Measurements from ENCODE around the gene TCF4.
A peak's percentile ranks its signal among the peaks of the same experiment; 100 is the strongest.

The TCF4 gene

GRCh38 chr18:55588111-55588869 is at the start of gene TCF4:
Gene TCF4, minus strand, starts transcription at chr18:55588192. Its CDS starts 1,076 bp downstream, at chr18:55587116.
- TF ChIP-seq EZH2phosphoT487 (IDR thresholded peaks at IDR 0.05; ENCODE audit: borderline replicate concordance) (no peak), CTCF (conservative IDR thresholded peaks at IDR 0.05; ENCODE audit: low read length) (no peak)
- Histone ChIP-seq H3K4me2 (ENCODE audit: low read depth, low read length, poor library complexity, severe bottlenecking) (peak within 1 kb of the TSS; percentile 96), H3K4me1 (ENCODE audit: insufficient read depth, low read length, poor library complexity, severe bottlenecking) (peaks cover 30% of the 10 kb centered on the region), H4K20me1 (ENCODE audit: insufficient read depth, low read length, poor library complexity, severe bottlenecking) (no peaks in the 10 kb centered on the region), H3K36me3 (ENCODE audit: insufficient read depth, low read length) (no peaks in the 10 kb centered on the region), H2AFZ (ENCODE audit: low read length) (peak within 1 kb of the TSS; percentile 88), H3K9me3 (ENCODE audit: insufficient read depth, low read depth, low read length) (no peaks in the 10 kb centered on the region), H3K27me3 (ENCODE audit: insufficient read depth, low read length, poor library complexity, severe bottlenecking) (peaks cover 15% of the 10 kb centered on the region), H3F3A (ENCODE audit: low read depth) (peaks cover 4% of the 10 kb centered on the region; the same call in 1 of the 2 replicates), H3K9ac (ENCODE audit: low read depth, low read length, poor library complexity, severe bottlenecking) (peak within 1 kb of the TSS; percentile 82), H3K79me2 (ENCODE audit: insufficient read depth, low read length) (peaks cover 48% of the 10 kb centered on the region), H3K9me2 (replicated peaks; ENCODE audit: low read depth, low read length) (0 out of 2 replicates have a peak, but pooled peaks cover 5% of the 10 kb centered on the region), H3K4me3 (ENCODE audit: low read length, poor library complexity, severe bottlenecking) (peak within 1 kb of the TSS; percentile 90)

- H3K4me2 ChIP-seq (ENCODE audit: low read depth, low read length, poor library complexity, severe bottlenecking): no peak overlapping the region
- no peaks in the 10 kb centered on the region for H3F3A ChIP-seq (ENCODE audit: low read depth)
- no peaks in the 10 kb centered on the region for H3K36me3 ChIP-seq (ENCODE audit: insufficient read depth, low read length)
- no peaks in the 10 kb centered on the region for H3K9me3 ChIP-seq (ENCODE audit: insufficient read depth, low read depth, low read length)
- TF ChIP-seq EZH2phosphoT487 (IDR thresholded peaks at IDR 0.05; ENCODE audit: borderline replicate concordance): no peak
- no peak for TF ChIP-seq CTCF (conservative IDR thresholded peaks at IDR 0.05; ENCODE audit: low read length)
- H3K4me1 ChIP-seq (ENCODE audit: insufficient read depth, low read length, poor library complexity, severe bottlenecking): peaks cover 4% of the 10 kb centered on the region
- no peaks in the 10 kb centered on the region for H3K9me2 ChIP-seq (replicated peaks; ENCODE audit: low read depth, low read length)
- no peaks in the 10 kb centered on the region for H4K20me1 ChIP-seq (ENCODE audit: insufficient read depth, low read length, poor library complexity, severe bottlenecking)
- H3K9ac ChIP-seq (ENCODE audit: low read depth, low read length, poor library complexity, severe bottlenecking): no peak overlapping the region
- H3K79me2 ChIP-seq (ENCODE audit: insufficient read depth, low read length): no peaks in the 10 kb centered on the region
- no peaks in the 10 kb centered on the region for H3K27me3 ChIP-seq (ENCODE audit: insufficient read depth, low read length, poor library complexity, severe bottlenecking)
- H3K4me3 ChIP-seq (ENCODE audit: low read length, poor library complexity, severe bottlenecking): no peak overlapping the region
- H2AFZ ChIP-seq (ENCODE audit: low read length): no peak overlapping the region
Observed at GRCh38 chr18:55637204-55637603, 49.2 kb upstream of the TCF4 start.

DNA sequence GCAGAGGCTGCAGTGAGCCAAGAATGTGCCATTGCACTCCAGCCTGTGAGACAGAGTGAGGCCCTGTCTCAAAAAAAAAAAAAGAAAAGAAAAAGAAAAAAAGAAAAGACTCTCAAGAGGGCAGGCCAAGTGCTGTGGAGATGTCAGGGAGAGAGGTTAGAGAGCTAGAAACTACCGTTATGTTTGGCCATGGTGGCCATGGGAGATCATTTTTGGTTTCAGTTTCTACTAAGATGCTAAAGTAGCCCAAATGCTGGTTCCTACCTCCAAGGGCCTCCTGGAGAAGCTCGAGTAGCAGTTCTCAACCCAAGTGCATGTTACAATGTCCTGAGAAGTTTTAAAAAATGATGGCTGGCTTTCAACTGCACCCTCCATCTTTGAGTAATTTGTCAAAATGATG is 47.4 kb upstream of the TCF4 start:
- H3K4me3 ChIP-seq (ENCODE audit: low read length, poor library complexity, severe bottlenecking): no peak overlapping the region
- peak overlapping the region; percentile 61 for H2AFZ ChIP-seq (ENCODE audit: low read length)
- H3K9me2 ChIP-seq (replicated peaks; ENCODE audit: low read depth, low read length): no peaks in the 10 kb centered on the region
- no peak for TF ChIP-seq EZH2phosphoT487 (IDR thresholded peaks at IDR 0.05; ENCODE audit: borderline replicate concordance)
- TF ChIP-seq CTCF (conservative IDR thresholded peaks at IDR 0.05; ENCODE audit: low read length): no peak
- no peaks in the 10 kb centered on the region for H3K9me3 ChIP-seq (ENCODE audit: insufficient read depth, low read depth, low read length)
- H3K4me1 ChIP-seq (ENCODE audit: insufficient read depth, low read length, poor library complexity, severe bottlenecking): peaks cover 4% of the 10 kb centered on the region
- H4K20me1 ChIP-seq (ENCODE audit: insufficient read depth, low read length, poor library complexity, severe bottlenecking): no peaks in the 10 kb centered on the region
- no peaks in the 10 kb centered on the region for H3K27me3 ChIP-seq (ENCODE audit: insufficient read depth, low read length, poor library complexity, severe bottlenecking)
- no peak overlapping the region for H3K9ac ChIP-seq (ENCODE audit: low read depth, low read length, poor library complexity, severe bottlenecking)
- H3K79me2 ChIP-seq (ENCODE audit: insufficient read depth, low read length): no peaks in the 10 kb centered on the region
- H3K4me2 ChIP-seq (ENCODE audit: low read depth, low read length, poor library complexity, severe bottlenecking): no peak overlapping the region
- no peaks in the 10 kb centered on the region for H3F3A ChIP-seq (ENCODE audit: low read depth)
- no peaks in the 10 kb centered on the region for H3K36me3 ChIP-seq (ENCODE audit: insufficient read depth, low read length)

Data from Loucy (cell line).